ENCODE results near the gene SIK2.
"Not testable (repeated sequence)": the region's sequence is repeated elsewhere in the genome, so short reads cannot be mapped to it uniquely, and the experiment has no call there.

The SIK2 gene

GRCh38 chr11:111703576-111703975 is 101.3 kb downstream of the SIK2 start:
- DNase-seq: no peak

GRCh38 chr11:111707039-111707690 is 104.9 kb downstream of the SIK2 start:
- no peak for DNase-seq

- no peak for DNase-seq
These were observed 105.4 kb downstream of the SIK2 start for GRCh38 chr11:111707691-111708067.

GRCh38 chr11:111714522-111714921 is 112.3 kb downstream of the SIK2 start:
- DNase-seq: no peak

- DNase-seq: no peak
These were observed 113.0 kb downstream of the SIK2 start for GRCh38 chr11:111715142-111715816.

- DNase-seq: not testable (repeated sequence)
These were observed 115.4 kb downstream of the SIK2 start for GRCh38 chr11:111717660-111718059.

- no peak for DNase-seq
These were observed 116.2 kb downstream of the SIK2 start for GRCh38 chr11:111718436-111718835.

- no peak for DNase-seq
These were observed 116.6 kb downstream of the SIK2 start for GRCh38 chr11:111718859-111719258.

- no peak for DNase-seq
These were observed 117.1 kb downstream of the SIK2 start for GRCh38 chr11:111719379-111719778.

GRCh38 chr11:111720801-111721494 is 118.7 kb downstream of the SIK2 start:
- DNase-seq: no peak

- DNase-seq: no peak
These were observed 120.3 kb downstream of the SIK2 start for GRCh38 chr11:111722501-111722900.

- no peak for DNase-seq
These were observed 121.3 kb downstream of the SIK2 start for GRCh38 chr11:111723595-111723994.

GRCh38 chr11:111724615-111725129 is 122.4 kb downstream of the SIK2 start:
- no peak for DNase-seq

GRCh38 chr11:111725621-111726020 is 123.4 kb downstream of the SIK2 start:
- DNase-seq: no peak

- no peak for DNase-seq
These were observed 124.1 kb downstream of the SIK2 start for GRCh38 chr11:111726301-111726713.

GRCh38 chr11:111727431-111727830 is 125.2 kb downstream of the SIK2 start:
- no peak for DNase-seq

GRCh38 chr11:111729071-111729830 is 127.0 kb downstream of the SIK2 start:
- DNase-seq: no peak

- no peak for DNase-seq
These were observed 127.6 kb downstream of the SIK2 start for GRCh38 chr11:111729831-111730311.

- DNase-seq: no peak
These were observed 128.8 kb downstream of the SIK2 start for GRCh38 chr11:111730871-111731591.

GRCh38 chr11:111731821-111732220 is 129.6 kb downstream of the SIK2 start:
- DNase-seq: no peak

GRCh38 chr11:111733016-111733415 is 130.8 kb downstream of the SIK2 start:
- DNase-seq: no peak

GRCh38 chr11:111733611-111734088 is 131.4 kb downstream of the SIK2 start:
- no peak for DNase-seq

Data from DMS79 treated with DMSO at 0.1 percent for 48 hours (cell line).